COR-L47 (cell line): ENCODE results near the gene LZTS3.
"Not testable (repeated sequence)": the region's sequence is repeated elsewhere in the genome, so short reads cannot be mapped to it uniquely, and the experiment has no call there.

Experiments used
- DNase-seq: peaks from one replicate; lab custom pipeline; 2025; lab: John Stamatoyannopoulos, UW

The LZTS3 gene

DNA sequence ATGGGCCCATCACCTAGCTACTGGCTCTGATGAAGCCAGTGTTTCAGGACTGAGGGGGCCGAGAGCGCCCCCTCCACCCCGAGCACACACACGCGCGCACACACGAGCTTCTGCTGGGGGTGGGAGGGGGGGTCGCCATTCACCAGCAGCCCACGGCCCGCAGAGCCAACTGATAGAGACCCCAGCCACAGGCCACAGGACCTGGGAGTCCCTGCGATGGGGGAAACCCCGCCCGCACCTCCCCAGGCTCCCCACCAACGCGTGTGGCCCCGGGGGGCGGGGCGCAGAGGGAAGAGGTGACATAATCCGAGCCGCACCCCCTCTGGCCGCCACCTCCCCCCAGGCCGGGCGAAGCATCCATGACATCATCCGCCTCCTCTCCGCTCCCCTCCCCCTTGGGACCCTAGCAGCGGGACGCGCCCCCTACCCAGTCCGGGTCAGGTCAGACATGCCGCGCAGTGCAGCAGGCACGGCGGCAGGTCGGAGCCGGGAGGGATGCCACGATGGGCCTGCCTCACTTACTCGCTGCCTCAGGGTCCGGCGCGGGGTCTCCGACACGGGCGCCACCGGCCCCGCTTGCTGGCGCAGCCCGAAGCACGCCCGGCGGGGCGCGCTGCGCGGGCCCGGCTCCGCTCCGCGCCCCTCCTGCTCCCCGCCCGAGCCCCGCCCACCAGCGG lies at the start of gene LZTS3:
LZTS3 (minus strand) TSS at position 617 of the 677 bp plus-strand sequence. CDS start 6,386 bp downstream, outside the sequence.
- peak; percentile 72 for DNase-seq

GRCh38 chr20:3221398-3222226 lies 48.3 kb upstream of the LZTS3 start:
- DNase-seq = no peak

DNA sequence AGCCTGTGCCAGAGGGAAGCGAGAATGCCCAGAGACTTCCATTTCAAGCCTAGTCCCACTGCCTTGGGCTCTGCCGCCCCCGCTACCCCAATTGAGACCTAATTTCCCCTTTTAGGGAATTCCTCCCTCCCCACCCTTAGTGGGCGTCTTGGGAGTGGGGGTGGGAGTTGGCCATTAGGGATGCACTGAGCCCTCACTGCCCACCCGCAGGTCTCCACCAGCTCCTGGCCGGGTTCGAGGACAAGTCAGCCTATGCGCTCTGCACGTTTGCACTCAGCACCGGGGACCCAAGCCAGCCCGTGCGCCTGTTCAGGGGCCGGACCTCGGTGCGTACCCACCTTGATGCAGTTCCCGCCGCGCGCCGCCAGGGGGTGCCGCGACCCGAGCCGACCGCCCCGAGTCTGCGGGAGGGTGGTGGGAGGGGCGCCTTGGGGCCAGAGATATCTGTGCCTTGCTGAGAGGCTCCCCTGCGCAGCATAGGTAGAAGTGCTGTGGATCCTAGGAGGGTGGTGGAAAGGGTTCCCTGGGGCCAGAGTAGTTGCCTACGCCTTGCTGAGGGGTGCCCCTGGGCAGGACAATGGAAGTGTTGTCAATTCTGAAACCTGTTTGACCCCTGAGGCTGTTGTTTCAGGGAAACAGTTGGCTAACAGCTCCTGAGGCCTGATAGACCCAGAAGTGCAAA lies 45.1 kb upstream of the LZTS3 start:
- peak; percentile 59 for DNase-seq

DNA sequence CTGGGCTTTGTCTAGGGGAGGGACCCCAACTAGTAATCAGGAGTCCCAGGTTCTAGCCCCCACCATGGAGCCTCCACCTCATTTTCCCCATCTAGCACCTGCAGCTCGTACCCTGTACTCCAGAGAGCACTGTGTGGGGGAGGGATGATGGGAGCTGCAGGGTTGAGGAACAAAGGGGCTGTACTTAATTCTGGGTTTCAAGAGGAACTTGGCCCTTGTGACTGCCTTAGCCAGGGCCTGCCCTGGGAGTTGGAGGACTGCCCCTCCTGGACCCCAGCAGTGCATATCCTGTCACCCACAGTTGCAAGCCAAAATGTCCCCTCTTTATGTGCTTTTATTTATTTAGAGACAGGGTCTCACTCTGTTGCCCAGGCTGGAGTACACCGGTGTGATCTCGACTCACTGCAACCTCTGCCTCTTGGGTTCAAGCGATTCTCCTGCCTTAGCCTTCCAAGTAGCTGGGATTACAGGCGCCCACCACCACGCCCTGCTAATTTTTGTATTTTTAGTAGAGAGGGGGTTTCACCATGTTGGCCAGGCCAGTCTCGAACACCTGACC lies 42.1 kb upstream of the LZTS3 start:
- not testable (repeated sequence) for DNase-seq

GRCh38 chr20:3213226-3213625 lies 39.9 kb upstream of the LZTS3 start:
- DNase-seq = no peak

- no peak for DNase-seq
Observed at GRCh38 chr20:3210346-3210745, 37.0 kb upstream of the LZTS3 start.

DNA sequence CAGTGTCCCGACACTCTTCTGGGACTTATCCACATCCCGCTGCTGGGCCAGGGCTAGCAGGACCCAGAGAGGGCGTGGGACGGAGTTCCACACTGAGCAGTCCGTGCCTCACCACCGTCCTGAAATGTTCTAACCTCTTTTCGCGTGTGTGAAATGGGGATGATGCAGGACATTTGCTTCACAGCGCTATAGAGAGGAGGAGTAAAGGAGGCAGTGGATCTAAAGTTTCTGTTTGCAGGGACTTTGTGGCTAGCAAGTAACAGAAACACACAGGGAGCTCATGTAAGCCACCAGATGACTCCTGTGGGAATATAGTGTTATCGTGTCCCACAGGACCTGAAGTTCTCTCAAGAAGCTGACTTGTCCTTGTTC lies 36.6 kb upstream of the LZTS3 start:
- no peak for DNase-seq

DNA sequence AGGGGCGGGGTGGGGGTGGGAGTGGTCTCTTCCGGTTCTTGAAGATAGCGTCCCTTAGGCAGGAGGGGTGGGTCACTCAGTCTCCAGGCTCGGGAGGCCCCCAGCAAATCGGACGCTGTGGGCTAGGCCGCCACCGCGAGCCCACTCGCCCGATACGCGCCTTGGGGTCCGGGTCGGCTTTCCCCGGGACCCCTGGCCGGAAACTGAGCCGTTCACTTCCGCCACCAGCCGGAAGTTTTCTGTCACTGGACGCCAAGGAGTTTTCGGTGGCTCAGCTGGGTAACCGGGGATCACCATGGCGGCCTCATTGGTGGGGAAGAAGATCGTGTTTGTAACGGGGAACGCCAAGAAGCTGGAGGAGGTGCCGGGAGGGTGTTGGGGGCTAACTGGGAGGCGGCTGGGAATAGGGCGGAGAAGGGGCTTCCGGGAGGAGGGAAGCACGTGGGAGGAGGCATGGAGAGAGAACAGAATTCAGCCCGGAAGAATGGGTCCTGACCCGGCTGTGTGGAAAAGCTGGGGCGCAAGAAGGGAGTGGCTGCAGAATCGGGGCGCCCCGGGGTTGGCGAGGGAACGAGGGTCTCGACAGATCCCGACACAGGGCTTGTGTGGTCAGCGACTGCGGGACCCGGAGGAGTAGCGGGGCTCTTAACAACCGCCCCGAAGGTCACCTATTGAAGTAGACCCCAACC lies 36.1 kb upstream of the LZTS3 start, which contains the start of gene ITPA:
ITPA (plus strand) TSS at position 242 of the 689 bp plus-strand sequence; CDS start at position 296, 54 bp downstream.
- peak; percentile 25 for DNase-seq

GRCh38 chr20:3208786-3209256 lies 35.5 kb upstream of the LZTS3 start:
- DNase-seq = no peak

DNA sequence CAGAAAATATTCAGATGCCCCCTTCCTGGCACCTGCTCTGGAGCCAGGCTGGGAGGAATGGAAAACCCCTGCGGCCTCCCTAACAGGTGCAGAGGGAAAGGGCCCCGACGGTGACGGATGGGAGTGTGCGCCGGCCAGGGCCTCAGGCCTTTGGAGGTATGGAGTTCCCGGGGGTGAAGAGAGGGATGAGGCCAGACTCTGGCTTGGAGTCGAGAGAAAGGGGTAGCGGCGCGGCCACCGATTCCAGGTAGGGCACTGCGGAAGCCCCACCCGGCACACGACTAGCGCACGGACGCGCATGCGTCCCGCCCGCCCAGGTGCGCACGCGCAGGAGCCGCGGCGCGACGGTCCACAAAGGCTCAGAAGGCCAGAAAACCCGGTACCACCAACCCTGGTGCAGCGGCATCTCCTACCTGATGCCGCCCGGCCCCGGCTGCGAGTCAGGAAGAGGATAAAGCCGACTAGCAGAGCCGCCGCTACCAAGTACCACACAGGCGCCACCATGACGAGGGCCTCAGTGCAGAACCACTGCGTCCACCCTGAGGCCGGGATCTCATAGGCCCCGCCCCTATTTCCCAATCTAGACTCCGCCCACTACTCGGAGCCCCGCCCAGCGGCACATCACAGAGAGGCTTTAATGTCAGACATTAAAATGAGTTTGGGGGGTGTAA lies 30.9 kb upstream of the LZTS3 start, which contains the start of gene DDRGK1:
DDRGK1 (minus strand) TSS at position 559 of the 671 bp plus-strand sequence; CDS start at position 504, 55 bp downstream.
- DNase-seq = peak; percentile 80

DNA sequence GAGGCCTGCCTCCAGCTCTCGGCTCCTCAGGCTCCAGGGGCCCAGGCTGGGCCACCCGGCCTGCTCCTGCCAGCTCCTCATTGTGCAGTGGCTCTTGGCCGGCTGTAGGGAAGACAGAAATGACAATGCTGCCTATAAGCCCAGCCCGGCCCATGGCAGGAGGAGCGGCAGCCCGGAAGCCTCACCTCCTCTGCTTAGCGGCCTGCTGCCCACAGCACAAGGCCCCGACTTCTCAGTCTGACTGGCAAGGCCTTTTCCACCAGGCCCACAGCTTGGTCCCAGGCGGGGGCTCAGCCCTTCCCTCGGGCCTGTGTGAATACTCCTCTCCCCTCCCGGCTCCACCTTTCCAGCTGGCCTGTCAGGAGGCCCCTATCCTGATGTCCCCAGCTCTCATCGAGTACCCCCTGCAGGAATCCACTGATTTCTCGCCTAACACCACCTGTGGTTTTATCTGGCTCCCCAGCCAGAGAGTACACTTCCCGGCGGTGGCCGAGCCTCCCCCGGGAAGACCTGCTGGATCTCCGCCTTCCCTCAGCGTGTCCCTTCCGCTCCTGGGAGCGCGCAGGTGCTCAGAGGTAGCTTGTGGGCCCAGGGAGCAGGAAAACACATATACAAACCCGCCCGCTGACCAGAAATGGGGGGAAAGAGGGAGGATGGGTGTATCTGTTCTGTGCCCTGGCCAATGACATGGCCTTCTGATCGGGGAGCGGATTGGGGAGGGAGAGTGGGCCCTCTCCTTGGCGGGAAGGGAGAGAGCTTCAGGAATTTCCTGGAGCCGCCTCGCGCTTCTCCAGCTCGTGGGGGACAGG lies 30.2 kb upstream of the LZTS3 start:
- peak; percentile 50 for DNase-seq

GRCh38 chr20:3202965-3203314 lies 29.6 kb upstream of the LZTS3 start:
- no peak for DNase-seq

DNA sequence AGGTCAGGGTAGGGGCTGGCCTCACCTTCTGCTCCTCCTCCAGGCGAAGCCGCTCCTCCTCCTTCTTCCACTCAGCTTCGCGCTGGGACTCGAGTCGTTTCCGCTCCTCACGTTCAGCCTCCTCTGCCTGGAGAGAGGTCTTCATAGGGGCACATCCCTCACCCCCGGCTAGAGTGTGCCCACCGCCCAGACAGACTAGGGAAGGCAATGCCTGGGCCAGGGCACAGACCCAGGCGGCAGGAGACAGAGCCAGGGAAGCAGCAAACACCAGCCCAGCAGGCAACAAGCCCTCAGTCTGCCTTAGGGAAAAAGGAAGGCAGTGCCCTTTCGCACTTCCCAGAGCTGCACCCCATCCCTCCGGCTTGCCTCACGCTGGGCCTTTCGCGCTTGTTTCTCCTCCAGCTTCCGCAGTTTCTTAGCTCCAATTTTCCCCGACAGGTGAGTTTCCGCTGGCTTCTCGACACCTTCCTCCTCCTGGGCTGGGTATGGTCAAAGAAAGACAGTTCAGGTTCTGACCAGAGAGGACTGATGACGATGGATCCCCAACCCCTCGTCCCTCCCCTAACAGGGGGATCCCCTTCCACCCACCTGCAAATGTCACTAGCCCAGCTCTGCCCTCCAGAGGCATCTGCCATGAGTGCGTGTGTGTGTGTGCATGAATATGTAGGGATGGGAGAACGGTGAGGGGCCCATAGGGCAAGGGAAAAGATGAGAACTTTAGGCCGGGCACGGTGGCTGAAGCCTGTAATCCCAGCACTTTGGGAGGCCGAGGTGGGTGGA lies 26.8 kb upstream of the LZTS3 start:
- no peak for DNase-seq

DNA sequence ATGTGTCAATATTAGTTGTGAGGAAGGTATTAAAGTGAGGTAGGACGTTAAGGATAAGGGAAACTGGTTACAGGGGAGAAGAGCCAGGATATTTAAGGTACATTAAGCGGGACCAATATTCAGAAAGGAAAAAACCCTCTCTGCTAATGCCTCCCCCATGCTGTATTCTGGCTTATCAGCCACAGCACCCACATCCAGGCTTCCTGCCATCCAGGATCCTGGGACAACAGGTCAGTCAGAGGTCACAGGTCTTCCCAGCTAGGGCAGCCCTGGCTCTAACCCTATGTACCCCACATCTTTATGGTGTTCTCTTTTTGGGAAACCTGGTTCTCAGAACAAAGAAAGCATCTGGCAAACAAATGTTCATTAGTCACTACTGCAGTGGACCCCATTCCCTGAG lies 25.9 kb upstream of the LZTS3 start:
- no peak for DNase-seq

DNA sequence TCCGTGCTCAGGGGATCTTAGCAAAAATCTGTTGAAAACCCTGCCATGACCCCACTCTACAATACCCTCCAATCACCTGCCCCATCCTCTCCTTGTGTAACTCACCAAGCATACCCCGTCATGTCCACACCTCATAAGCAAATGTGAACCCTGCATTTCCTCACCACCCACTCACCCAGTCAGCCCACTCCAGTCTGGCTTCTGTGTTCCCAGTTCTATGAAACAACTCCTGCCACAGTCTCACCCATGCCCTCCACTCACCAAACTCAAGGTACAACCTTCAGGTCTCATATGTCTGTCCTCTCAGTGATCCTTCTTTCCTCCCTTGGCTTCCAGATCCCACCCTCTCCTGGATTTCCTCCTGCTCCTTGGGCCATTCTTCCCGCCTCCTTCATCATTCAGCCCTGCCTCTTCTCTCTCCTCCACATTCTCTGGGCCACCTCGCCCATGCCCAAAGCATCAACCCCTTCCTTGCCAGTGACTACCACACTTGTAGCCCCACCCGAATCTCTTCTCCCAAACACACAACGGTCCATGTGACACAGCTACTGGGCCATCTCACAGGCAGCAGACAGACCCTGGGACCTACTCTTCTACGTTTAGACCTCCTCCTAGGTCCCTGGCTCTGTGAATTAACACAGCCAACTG lies 22.4 kb upstream of the LZTS3 start:
- DNase-seq = no peak

- no peak for DNase-seq
Observed at GRCh38 chr20:3194617-3195280, 21.4 kb upstream of the LZTS3 start.

DNA sequence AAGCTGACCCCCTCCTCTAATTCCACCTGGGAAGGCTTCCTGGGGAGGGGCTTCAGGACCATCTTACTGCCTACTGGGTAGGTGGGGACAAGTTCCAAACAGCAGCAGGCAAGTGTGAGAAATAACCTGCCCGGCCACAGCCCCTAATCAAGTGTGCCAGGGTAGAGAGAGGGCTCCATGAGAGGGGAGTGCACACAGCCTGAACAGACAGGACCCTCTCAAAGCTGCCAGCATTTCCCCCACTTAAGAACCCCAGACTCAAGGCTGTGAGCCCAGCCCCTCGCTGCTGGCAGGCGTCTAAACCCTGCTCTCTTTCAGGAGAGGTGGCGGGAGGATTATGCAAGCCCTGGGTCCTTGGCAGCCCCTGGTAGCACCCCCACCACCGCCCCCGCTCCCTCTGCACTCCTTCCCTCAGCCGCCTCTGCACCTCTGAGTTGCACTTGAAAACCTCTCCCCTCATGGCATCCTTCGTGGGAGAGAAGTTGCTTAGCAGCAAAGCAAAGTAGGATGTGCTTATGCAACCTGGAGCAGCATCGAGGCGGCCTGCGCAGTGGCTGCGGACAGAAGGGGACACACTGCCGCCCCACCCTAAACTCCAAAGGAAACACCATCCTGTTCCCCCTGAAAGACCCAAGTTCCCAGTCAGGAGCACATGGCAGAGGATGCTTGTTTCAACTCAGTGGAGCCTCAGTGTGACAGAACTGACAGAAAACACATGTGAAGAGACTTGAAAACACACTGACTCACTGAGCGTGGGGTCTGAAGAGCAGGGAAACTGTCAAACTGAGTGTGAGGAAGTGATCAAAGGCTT lies 20.7 kb upstream of the LZTS3 start:
- no peak for DNase-seq
